Measurements from ENCODE around the gene IZUMO1.
"Not testable (repeated sequence)": the region's sequence is repeated elsewhere in the genome, so short reads cannot be mapped to it uniquely, and the experiment has no call there.

Gene IZUMO1

DNA sequence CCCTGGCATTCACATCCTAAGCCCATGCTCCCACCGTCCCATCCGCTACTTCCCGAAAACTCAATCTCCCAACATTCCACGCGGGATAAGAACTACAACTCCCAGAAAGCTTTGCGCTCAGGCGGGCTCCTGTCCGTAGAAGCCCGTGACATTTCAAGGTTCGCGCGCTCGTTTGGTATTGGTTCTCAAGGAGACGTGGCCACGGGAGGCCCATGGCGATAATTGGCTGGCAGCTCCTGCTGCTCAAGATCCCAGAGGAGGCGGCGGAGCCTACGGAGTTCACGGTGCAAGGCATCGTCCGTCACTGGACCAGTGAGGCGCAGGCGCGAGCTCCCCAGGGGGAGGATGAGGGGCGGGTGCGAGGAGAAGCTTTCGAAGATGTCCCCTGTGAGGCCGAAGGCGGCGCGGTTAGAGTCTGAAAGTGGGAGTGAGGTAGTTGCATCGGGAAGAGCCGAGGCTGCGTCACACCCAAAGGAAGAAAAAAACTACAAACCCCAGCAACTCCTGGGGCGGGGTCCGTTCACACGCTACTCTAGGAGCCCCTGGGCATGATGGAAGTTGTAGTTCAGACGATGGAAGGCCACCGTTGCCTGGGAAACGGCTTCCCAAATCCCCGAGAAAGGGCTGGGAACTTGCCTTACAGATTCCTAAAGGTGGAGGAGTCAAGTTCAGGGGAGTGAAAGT lies 26.0 kb downstream of the IZUMO1 start:
- no peaks in the 10 kb centered on the region for H3K27me3 ChIP-seq (ENCODE audit: insufficient read depth, low read depth)
- no peaks in the 10 kb centered on the region for H3K79me2 ChIP-seq (ENCODE audit: insufficient read depth, low read depth)
- peak overlapping the region; percentile 31 for H3K4me2 ChIP-seq
- H3K36me3 ChIP-seq (ENCODE audit: insufficient read depth), result no peaks in the 10 kb centered on the region
- H4K20me1 ChIP-seq (ENCODE audit: insufficient read depth), result no peaks in the 10 kb centered on the region
- peaks cover 8% of the 10 kb centered on the region for H3K4me1 ChIP-seq (ENCODE audit: low read depth, poor library complexity, severe bottlenecking)
- H3K9ac ChIP-seq, result peak overlapping the region; percentile 72
- TF ChIP-seq, protein P1, sequence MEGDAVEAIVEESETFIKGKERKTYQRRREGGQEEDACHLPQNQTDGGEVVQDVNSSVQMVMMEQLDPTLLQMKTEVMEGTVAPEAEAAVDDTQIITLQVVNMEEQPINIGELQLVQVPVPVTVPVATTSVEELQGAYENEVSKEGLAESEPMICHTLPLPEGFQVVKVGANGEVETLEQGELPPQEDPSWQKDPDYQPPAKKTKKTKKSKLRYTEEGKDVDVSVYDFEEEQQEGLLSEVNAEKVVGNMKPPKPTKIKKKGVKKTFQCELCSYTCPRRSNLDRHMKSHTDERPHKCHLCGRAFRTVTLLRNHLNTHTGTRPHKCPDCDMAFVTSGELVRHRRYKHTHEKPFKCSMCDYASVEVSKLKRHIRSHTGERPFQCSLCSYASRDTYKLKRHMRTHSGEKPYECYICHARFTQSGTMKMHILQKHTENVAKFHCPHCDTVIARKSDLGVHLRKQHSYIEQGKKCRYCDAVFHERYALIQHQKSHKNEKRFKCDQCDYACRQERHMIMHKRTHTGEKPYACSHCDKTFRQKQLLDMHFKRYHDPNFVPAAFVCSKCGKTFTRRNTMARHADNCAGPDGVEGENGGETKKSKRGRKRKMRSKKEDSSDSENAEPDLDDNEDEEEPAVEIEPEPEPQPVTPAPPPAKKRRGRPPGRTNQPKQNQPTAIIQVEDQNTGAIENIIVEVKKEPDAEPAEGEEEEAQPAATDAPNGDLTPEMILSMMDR (conservative IDR thresholded peaks at IDR 0.05; ENCODE audit: low read depth, low read length), result no peak
- peak overlapping the region; percentile 69 for H3K27ac ChIP-seq
- peak overlapping the region; percentile 78 for H2AFZ ChIP-seq (ENCODE audit: low read depth)
- H3K4me3 ChIP-seq (IDR thresholded peaks at IDR 0.05; ENCODE audit: insufficient read depth, low read depth, low read length), result no peak overlapping the region

DNA sequence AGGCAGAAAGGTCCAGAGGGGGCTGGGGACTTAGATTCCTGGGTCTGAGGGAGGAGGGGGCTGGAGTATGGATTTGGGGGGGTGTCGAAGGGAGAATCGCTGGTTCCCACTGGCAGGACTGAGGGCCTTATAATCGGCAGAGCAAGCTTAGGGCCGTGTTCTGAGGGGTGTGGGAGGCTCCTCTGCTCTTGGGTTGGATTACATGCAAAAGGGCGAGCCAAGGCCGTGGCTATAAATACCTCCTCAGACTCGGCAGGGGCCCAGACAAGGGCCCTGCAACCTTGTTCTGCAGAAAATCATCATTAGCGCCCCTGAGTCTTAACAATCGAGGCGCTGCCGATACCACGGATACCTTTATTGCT lies 26.5 kb downstream of the IZUMO1 start:
- no peak overlapping the region for H3K4me3 ChIP-seq (IDR thresholded peaks at IDR 0.05; ENCODE audit: insufficient read depth, low read depth, low read length)

DNA sequence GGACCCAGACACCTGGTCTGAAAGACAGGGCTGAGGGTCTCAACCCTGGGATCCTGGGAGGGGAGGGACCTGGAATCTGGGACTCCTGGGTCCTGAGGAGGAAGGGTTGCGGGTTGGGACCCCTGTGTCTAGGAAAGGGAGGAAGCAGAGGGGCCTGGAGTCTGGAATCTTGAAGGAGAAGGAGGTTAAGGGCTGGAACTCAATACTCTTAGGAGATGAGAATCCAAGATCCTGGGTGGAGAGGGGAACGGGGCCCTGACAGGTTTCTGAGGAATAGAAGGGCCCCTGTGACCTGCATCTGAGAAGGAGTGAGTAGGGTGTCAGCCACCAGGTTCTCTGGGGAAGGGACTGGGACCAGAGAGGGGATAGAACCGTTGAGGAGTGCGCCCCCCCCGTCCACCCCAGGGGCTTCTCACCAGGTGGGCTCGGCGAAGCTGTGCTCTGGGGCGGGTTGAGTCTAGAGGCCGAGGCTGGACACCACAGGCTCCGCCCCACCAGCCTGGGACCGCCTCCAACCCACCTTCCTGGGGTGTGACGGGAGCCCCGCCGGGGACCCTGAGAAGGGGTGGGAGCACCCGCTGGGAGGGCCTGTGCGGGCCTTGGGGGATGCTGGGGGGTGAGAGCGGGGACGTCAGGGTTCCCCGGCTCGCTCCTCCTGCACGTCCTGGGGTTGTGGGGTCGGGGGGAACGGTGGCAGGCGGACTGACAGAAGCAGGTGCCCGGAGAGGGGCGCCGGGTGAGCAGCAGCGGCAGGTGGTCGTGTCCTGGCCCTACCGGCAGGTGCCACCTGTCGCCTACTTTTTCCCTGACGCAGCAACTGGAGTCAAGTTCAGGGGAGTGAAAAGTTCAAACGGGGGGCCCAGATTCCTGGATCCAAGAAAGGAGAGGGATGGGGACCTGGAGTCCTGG lies 27.2 kb downstream of the IZUMO1 start, which contains the start of gene MAMSTR:
MAMSTR (minus strand) TSS at position 463 of the 909 bp plus-strand sequence. CDS start 694 bp downstream, outside the sequence.
- H3K27me3 ChIP-seq (ENCODE audit: insufficient read depth, low read depth), result no peaks in the 10 kb centered on the region
- TF ChIP-seq, protein P1 (conservative IDR thresholded peaks at IDR 0.05; ENCODE audit: low read depth, low read length), result no peak
- no peaks in the 10 kb centered on the region for H3K36me3 ChIP-seq (ENCODE audit: insufficient read depth)
- H3K79me2 ChIP-seq (ENCODE audit: insufficient read depth, low read depth), result no peaks in the 10 kb centered on the region
- peak within 1 kb of the TSS; percentile 31 for H3K4me2 ChIP-seq
- peaks cover 11% of the 10 kb centered on the region for H3K4me1 ChIP-seq (ENCODE audit: low read depth, poor library complexity, severe bottlenecking)
- H2AFZ ChIP-seq (ENCODE audit: low read depth), result peak within 1 kb of the TSS; percentile 78
- peak within 1 kb of the TSS; percentile 69; the same call in 1 of the 2 replicates for H3K27ac ChIP-seq
- H3K9ac ChIP-seq, result peak within 1 kb of the TSS; percentile 72
- no peak within 1 kb of the TSS for H3K4me3 ChIP-seq (IDR thresholded peaks at IDR 0.05; ENCODE audit: insufficient read depth, low read depth, low read length)
- H4K20me1 ChIP-seq (ENCODE audit: insufficient read depth), result no peaks in the 10 kb centered on the region

More for the DNA sequence above, 26.5 kb downstream of the IZUMO1 start:
- Histone ChIP-seq H3K36me3 (ENCODE audit: insufficient read depth) (no peaks in the 10 kb centered on the region), H3K27me3 (ENCODE audit: insufficient read depth, low read depth) (no peaks in the 10 kb centered on the region), H3K4me2 (peak overlapping the region; percentile 31), H3K4me1 (ENCODE audit: low read depth, poor library complexity, severe bottlenecking) (peaks cover 8% of the 10 kb centered on the region), H4K20me1 (ENCODE audit: insufficient read depth) (no peaks in the 10 kb centered on the region), H3K9ac (no peak overlapping the region), H2AFZ (ENCODE audit: low read depth) (peak overlapping the region; percentile 78), H3K27ac (no peak overlapping the region), H3K79me2 (ENCODE audit: insufficient read depth, low read depth) (no peaks in the 10 kb centered on the region)
- TF ChIP-seq, protein P1 (conservative IDR thresholded peaks at IDR 0.05; ENCODE audit: low read depth, low read length), result no peak

DNA sequence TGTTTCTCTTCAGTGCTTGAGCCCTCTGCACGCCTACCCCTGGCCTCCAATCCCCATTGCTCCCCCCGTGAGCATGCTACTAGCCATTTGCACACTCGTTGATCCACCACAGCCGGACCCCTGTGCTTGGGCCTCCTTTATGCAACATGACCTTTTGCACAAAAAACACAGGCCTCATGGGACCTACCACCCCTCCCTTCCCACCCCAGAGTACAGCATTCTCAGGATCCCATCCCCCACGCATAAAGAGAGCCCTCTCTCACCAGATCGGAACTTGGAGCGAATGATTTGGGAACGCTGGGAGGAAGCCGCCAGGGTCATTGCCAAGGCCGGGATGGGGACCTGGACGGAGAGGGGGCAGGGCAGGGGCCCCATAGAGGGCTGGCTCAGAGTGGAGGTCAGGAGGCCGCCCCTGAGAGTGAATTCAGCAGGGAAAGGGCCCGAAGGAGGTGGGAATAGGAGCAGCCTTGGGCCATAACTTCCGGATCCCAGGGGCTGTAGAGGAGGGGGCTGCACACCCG lies 27.9 kb downstream of the IZUMO1 start:
- Histone ChIP-seq H3K27ac (no peak overlapping the region), H3K36me3 (ENCODE audit: insufficient read depth) (no peaks in the 10 kb centered on the region), H3K27me3 (ENCODE audit: insufficient read depth, low read depth) (no peaks in the 10 kb centered on the region), H3K4me3 (IDR thresholded peaks at IDR 0.05; ENCODE audit: insufficient read depth, low read depth, low read length) (no peak overlapping the region), H3K4me2 (no peak overlapping the region), H3K9ac (no peak overlapping the region), H4K20me1 (ENCODE audit: insufficient read depth) (no peaks in the 10 kb centered on the region), H2AFZ (ENCODE audit: low read depth) (no peak overlapping the region), H3K4me1 (ENCODE audit: low read depth, poor library complexity, severe bottlenecking) (peaks cover 11% of the 10 kb centered on the region), H3K79me2 (ENCODE audit: insufficient read depth, low read depth) (no peaks in the 10 kb centered on the region)
- TF ChIP-seq, protein P1 (conservative IDR thresholded peaks at IDR 0.05; ENCODE audit: low read depth, low read length), result no peak

DNA sequence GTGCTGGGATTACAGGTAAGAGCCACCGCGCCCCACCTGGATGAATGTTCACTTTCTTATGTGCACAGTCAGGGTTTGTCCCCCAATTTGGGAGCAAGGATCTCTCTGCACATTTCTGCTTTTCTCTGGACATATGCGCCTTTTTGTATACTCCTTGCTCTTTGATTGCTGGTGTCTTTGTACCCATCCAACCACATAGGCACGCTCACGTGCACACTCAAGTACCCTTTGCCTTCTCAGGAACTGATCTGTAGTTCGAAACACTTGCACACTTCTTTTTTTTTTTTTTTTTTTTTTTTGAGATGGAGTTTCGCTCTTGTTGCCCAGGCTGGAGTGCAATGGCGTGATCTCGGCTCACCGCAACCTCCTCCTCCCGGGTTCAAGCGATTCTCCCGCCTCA lies 28.6 kb downstream of the IZUMO1 start:
- not testable (repeated sequence) for H3K4me3 ChIP-seq (IDR thresholded peaks at IDR 0.05; ENCODE audit: insufficient read depth, low read depth, low read length); H3K79me2 ChIP-seq (ENCODE audit: insufficient read depth, low read depth); H4K20me1 ChIP-seq (ENCODE audit: insufficient read depth); H3K4me2 ChIP-seq; H3K36me3 ChIP-seq (ENCODE audit: insufficient read depth); H3K27me3 ChIP-seq (ENCODE audit: insufficient read depth, low read depth); H2AFZ ChIP-seq (ENCODE audit: low read depth); H3K9ac ChIP-seq; H3K27ac ChIP-seq
- H3K4me1 ChIP-seq (ENCODE audit: low read depth, poor library complexity, severe bottlenecking), result peaks cover 17% of the 10 kb centered on the region

Measured in KMS-11 (cell line).